Kidney epithelial cell (primary cell): ENCODE data around the gene NECAB2. TPM values are rescaled to one million over a fixed set of nuclear protein-coding genes. Genes with fewer than 3 reads are reported as not detected.

ENCODE experiments used
- DNase-seq: peaks from one replicate; pipeline ENCODE4 v3.0.0-alpha.2; 2010; ENCODE audit warnings: low read depth
- H3K27me3 ChIP-seq: 2 replicates; pipeline ENCODE4 v1.6.0; 2011; ENCODE audit warnings: low read length; ENCODE audit not compliant: control insufficient read depth, insufficient read depth
- H3K36me3 ChIP-seq: 2 replicates; pipeline ENCODE4 v1.5.1; 2011; ENCODE audit warnings: low read length; ENCODE audit not compliant: control insufficient read depth, insufficient read depth
- H3K4me3 ChIP-seq: 2 replicates; pipeline ENCODE4 v1.5.1; 2011; ENCODE audit warnings: low read depth, mild to moderate bottlenecking, control low read depth, low read length
- total RNA-seq: library from RNA; depleted of rRNA; stranded (reverse); fragments of >200 nt; gene quantifications from 2 replicates; pipeline ENCODE4 v1.2.3, GENCODE V29; 2015
- TF ChIP-seq, protein P1 (sequence below): IDR thresholded peaks from 2 replicates; pipeline ENCODE4 v1.5.1; 2011; ENCODE audit warnings: mild to moderate bottlenecking, moderate library complexity, low read length, control low read depth, inconsistent platforms; ENCODE audit not compliant: insufficient read depth, poor library complexity, severe bottlenecking

NECAB2 gene
- total RNA-seq, 1 donor from 2014 or later: not detected

DNA sequence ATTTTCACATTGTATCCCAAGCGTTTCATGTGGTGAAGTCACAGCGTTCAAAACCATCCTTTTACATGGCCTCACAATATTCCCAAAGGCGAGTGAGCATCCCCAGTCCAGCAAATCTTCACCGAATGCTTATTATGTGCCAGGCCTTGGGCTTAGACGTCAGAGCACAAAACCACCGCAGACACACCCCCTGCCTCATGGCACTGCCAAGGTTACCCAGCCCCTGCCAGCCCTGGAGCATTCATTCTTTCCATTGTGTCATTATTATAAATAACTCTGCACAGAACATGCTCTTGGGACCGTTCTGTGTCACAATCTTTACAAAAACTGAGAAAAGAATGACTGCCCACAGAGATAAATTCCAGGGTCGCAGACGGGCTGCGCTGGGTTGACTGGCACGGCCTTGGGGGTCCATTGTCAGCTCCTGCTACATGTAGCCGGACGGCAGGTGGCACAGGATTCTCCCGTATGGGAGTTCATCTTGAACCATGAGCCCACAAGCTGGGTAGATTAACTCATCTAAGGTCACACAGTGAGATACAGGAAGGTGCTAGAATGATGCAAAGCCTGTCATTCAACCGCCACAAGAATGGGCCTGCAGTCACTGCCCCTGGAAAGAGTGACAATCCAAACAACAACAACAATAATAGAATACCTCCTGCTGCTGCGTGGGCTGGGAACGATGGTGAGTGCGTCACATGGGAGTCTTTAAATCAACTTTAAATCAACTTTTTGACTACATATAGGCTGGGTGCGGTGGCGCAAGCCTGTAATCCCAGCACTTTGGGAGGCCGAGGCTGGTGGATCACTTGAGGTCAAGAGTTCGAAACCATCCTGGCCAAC lies 4.5 kb upstream of the NECAB2 start:
- Histone ChIP-seq H3K4me3 (no peak overlapping the region), H3K36me3 (no peaks in the 10 kb centered on the region), H3K27me3 (peaks cover 3% of the 10 kb centered on the region)
- TF ChIP-seq, protein P1, sequence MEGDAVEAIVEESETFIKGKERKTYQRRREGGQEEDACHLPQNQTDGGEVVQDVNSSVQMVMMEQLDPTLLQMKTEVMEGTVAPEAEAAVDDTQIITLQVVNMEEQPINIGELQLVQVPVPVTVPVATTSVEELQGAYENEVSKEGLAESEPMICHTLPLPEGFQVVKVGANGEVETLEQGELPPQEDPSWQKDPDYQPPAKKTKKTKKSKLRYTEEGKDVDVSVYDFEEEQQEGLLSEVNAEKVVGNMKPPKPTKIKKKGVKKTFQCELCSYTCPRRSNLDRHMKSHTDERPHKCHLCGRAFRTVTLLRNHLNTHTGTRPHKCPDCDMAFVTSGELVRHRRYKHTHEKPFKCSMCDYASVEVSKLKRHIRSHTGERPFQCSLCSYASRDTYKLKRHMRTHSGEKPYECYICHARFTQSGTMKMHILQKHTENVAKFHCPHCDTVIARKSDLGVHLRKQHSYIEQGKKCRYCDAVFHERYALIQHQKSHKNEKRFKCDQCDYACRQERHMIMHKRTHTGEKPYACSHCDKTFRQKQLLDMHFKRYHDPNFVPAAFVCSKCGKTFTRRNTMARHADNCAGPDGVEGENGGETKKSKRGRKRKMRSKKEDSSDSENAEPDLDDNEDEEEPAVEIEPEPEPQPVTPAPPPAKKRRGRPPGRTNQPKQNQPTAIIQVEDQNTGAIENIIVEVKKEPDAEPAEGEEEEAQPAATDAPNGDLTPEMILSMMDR: no peak
- no peak for DNase-seq

DNA sequence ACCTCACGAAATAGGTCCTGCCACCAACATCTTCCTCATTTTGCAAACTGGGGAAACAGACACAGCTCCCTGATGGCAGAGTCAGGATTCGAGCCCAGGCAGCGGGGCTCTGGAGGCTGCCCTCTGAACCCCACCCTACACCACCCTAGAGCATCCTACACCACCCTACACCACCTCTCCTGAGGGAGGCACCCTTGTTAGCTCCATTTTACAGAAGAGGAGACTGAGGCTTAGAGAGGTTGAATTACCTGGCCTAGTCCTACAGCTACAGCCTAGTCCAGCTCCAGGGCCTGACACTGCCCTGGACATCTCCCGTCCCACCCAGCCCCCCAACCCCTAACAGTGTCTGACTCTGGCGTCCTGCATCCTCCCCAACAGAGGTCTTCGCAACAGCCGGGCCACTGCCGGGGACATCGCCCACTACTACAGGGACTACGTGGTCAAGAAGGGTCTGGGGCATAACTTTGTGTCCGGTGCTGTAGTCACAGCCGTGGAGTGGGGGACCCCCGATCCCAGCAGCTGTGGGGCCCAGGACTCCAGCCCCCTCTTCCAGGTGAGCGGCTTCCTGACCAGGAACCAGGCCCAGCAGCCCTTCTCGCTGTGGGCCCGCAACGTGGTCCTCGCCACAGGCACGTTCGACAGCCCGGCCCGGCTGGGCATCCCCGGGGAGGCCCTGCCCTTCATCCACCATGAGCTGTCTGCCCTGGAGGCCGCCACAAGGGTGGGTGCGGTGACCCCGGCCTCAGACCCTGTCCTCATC lies 3.2 kb upstream of the NECAB2 start:
- Histone ChIP-seq H3K27me3 (peaks cover 14% of the 10 kb centered on the region), H3K36me3 (no peaks in the 10 kb centered on the region), H3K4me3 (no peak overlapping the region)
- DNase-seq: no peak
- TF ChIP-seq, protein P1: no peak

DNA sequence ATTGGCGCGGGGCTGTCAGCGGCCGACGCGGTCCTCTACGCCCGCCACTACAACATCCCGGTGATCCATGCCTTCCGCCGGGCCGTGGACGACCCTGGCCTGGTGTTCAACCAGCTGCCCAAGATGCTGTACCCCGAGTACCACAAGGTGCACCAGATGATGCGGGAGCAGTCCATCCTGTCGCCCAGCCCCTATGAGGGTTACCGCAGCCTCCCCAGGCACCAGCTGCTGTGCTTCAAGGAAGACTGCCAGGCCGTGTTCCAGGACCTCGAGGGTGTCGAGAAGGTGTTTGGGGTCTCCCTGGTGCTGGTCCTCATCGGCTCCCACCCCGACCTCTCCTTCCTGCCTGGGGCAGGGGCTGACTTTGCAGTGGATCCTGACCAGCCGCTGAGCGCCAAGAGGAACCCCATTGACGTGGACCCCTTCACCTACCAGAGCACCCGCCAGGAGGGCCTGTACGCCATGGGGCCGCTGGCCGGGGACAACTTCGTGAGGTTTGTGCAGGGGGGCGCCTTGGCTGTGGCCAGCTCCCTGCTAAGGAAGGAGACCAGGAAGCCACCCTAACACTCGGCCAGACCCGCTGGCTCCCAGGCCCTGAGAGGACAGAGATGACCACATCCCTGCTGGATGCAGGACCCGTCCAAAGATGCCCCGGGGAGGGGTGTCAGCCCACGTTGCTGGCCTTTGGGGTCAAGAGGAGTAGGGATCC lies 2.4 kb upstream of the NECAB2 start:
- Histone ChIP-seq H3K27me3 (peaks cover 21% of the 10 kb centered on the region), H3K4me3 (no peak overlapping the region), H3K36me3 (no peaks in the 10 kb centered on the region)
- TF ChIP-seq, protein P1: no peak
- no peak for DNase-seq

DNA sequence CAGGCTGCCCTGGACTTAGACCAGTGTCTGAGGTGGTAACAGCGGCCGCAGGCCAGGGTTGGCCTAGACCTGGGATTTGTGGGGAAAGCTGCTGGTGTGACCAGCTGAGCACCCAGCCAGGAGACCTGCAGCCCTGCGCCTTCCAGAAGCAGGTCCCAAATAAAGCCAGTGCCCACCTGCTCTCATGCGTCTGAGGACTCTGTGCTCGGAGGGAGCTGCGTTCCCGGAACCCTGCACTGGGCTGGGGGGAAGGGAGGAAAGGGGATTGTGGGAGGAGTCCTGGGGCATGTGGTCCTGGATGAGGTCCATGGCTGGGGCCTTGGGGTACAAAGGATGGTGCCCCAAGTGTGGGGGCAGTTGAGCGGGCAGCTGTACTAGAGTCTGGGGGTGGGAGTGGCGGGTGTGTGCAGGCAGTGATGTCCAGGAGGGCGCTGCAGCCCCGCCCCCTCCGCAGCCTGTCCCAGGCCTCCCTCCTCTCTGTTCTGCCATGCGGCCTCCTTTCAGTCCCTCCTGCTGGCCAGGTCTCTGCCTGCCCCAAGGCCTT lies 1.8 kb upstream of the NECAB2 start:
- Histone ChIP-seq H3K27me3 (peaks cover 24% of the 10 kb centered on the region), H3K4me3 (no peak overlapping the region), H3K36me3 (no peaks in the 10 kb centered on the region)
- DNase-seq: no peak
- TF ChIP-seq, protein P1: no peak

DNA sequence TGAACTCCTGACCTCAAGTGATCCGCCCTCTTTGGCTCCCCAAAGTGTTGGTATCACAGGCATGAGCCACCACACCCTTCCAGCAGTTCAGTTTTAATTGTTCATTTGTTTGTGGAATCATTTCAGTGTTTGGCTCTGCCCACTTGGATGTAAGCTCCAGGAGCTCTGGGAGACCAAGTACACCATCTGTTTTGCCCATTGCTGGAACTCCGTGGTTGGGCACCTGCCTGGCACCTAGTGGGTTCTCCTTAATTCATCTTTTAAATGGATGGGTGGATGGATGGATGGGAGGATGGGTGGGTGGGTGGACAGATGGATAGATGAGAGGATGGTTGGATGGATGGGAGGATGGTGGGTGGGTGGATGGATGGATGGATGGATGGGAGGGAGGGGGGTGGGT lies 953 bp upstream of the NECAB2 start:
- no peak for DNase-seq
- Histone ChIP-seq H3K4me3 (no peak overlapping the region), H3K36me3 (no peaks in the 10 kb centered on the region), H3K27me3 (peaks cover 27% of the 10 kb centered on the region)
- TF ChIP-seq, protein P1: no peak
